ENCODE results near the gene MNT.

MNT gene

DNA sequence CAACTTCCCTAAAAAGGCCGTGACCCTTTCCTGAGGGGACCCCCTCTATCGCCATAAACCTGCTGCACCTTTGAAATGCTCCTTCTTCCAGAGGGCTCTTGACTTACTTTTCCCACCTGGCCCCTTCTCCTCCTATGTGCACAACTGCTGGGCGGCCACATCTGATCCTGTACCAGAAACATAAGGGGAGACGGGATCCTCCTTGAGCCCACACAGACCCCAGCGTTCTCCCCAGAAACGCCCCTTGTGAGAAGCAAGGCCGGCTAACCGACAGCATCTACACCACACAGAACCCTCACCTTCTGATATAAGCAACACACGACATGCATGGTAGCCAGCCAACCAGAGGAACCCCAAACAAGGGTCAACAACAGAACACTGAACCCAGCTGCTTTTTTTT lies 14.2 kb upstream of the MNT start:
- no peak for DNase-seq

DNA sequence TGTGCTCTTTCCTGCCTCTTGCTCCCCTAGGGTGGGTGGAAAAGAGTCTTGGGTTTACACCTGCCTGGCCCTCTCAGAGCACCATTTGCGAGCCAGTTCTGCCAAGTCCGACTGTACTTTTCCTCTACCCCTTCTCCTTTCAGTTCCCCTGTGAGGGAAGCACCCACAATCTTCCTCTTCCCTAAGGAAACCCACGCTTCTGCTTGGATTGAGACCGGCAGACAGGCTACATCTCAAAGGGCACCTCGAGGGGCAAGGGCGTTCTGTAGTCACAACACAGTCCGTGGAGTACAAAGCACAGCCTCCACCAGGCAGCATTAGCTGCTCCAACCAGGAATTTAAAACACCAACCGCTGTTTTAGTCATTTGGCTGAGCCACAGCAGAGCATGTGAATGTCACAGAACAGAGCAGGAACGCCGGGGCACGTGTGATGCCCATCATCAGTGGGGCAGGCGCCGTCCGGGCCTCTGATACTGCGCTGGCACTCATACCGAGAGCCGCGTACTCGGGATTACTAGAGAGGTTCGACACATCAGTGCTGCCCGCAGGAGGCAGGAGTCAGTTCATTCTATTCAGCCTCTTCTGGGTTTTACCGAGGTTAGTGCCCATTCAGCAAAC lies 13.7 kb upstream of the MNT start:
- DNase-seq: no peak

DNA sequence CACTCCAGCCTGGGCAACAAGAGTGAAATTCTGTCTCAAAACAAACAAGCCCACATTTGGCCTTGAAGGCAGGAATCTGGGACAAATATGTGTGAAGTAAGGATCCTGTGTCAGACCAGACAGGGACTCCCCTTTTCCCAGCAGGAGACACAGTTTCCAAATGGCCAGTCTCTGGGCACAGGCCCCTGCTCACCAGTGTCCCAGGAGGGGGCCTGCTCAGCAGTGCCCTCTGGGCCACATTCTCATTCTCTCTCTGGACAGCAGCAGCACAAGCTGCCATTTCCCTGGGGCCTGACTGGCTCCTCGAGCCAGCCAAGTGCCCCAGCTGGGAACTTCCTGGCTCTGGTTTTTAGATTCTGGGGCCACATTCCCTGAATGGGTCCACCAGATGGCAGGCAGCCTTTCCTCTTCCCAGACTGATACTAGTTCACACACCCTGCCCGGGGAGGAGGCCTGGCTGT lies 11.7 kb upstream of the MNT start:
- no peak for DNase-seq

DNA sequence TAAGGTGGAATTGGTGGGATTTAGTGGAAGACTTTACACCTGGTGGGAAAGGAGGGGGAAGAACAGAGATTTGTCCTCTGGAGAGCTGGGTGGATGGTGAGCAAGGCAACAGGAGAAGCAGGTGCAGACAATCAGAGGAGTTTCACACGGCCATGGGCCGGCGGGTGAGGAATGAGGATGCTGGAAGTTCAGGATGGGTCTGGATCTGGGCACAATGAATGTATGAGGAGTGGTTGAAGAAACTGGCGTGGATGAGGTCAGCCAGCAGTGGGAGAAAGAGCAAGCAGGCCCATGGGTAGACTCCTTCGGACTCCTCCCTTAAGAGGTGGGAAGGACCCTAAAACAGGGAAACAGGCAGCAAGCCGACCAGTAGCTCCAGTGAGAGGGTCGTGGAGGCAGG lies 10.1 kb upstream of the MNT start:
- DNase-seq: no peak

DNA sequence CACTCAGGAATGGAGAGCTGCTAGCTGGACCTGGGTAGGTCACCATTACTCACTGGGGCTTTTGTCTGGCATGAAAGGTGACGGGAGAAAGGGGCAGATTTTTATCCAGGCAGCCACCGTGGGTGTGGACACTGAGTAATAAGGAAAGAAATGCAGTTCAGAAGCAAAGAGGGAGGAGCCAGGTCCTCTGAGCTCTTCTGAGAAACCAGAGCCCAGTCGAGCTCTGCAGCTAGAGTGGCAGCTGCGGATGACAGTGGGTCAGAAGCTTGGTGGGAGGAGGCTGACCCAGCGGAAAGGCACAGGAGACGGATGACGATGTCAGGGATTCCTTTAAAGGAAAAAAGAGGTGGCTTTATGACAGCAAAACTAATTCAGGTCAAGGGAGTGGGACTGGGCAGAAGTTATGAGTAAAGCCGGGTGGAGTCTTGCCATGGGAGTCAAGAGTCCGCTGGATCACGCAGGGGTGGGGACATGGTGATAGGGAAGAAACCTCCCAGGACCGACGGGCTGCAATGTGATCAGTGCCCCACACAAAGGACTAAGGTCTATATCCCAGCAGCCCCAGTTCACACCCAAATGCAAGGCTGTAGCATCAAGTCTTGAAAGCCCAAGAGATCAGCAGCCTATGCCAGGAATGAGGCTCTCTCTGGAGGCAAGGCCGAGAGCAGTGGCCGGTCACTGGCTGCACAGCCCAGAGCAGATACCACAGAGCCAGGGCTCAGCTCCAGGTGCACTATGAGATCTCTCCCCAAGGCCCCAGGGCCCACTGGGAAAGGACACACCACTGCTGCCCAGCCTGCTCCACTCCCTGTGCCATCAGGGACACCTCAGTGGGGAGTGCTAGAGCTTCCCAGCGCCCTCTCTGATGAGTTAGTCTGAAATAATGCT lies 6.3 kb upstream of the MNT start:
- DNase-seq: no peak

GRCh38 chr17:2406271-2406902 lies 5.5 kb upstream of the MNT start:
- no peak for DNase-seq

DNA sequence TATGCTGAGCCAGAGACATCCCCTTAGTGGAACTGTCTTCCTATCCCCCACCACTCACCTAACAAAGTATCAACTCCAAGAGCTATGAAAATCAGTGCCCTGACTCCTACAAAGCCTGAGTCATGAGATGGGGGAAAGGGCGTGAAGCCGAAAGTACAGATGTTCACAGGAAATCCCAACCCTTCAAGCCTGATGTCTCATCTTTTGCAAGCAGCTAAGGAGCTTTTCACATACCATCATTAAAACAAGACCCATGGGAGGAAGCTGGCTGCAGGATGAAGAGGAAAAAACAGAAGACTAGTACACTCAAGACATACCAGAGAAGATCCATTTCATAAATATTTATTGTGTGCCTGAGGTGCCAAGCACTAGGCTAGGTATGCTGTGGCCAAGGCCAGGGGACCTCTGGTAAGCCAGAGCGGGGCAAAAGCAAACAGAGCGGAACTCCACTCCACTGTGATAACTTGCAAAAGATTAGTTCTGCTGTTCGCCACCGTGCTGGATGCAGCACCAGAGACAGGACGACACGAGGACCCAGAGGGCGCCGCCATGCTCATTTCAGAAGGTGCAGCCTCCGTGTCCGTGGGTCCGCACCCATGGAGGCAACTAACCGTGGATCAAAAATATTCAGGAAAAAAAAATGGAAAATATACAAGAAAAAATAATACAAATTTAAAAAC lies 4.5 kb upstream of the MNT start:
- no peak for DNase-seq

DNA sequence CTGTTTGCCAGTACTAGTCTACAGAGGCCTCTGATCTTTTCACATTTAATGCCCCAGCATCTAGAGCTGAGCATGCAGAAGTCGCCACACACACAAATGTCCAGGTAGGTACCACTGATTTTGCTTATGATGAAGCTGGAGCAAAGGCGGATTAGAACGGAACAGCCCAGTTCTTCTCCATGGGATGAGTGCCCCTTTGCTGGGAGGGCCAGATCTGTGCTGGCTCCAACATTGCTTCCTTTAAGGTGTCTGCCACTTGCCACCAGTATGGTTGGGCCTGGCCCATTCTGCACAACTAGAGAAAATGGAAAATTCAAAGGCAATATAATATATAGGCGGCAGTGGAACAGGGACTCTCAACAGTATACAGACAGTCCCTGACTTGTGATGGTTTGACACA lies 2.2 kb upstream of the MNT start:
- no peak for DNase-seq

- no peak for DNase-seq
Observed at GRCh38 chr17:2402544-2402943, 1.7 kb upstream of the MNT start.

DNA sequence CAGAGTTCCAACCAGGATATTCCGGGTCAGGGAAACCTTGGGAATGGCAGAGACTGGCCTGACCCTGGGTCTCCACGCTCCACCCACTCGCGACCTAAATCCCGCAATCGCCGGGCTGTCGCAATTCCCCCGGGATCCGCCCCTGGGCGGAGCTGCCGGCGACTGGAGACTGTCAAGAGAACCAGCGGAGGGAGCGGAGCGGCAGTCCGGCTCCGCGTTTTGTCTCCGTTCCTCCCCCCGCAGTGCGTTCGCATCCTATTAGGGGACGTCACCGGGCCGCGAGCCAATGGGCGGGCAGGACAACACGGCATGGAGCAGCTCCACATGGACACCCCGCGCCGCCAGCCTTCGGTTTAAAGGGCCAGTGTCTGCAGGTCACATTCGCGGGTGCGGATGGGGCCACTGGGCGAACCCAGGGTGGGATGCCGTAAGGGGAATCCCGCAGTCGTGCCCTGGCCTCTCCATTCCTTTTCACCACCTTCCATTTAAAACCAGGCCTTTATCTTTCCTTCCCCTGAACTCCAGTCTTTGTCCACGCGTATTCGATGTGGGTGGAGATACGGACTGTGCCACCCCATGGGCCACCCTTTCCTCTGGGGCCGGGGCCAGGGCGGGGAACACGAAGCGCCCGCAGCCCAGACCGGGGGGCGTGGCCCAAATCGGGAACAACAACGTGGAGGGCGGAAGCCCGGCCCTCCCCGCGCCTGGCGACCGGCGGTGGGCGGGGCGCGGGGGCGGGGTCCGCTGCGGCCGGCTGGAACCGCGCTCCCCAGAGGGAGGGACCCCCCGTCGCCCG lies 764 bp upstream of the MNT start:
- DNase-seq: peak; percentile 84

DNA sequence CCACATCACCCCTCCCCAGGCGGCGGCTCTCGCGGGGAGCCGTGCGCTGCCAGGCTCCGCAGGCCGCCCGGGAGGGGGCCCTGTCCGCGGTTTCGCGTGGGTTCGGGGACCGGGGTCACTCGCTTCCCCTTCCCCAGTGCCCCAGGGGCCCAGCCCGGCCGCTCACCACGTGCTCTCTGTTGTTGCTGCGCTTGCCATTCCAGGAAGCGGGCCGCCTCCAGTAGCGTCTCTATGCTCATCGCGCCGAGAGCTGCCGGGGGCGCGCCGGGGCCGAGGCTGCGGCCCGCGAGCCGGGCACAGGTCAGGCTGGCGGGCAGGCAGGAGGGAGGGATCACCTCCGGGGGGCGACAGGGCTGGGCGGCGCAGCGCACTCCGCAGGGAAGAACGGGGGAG lies 390 bp downstream of the MNT start:
- no peak for DNase-seq

GRCh38 chr17:2399572-2400473 lies 1.0 kb downstream of the MNT start:
- DNase-seq: peak; percentile 83

GRCh38 chr17:2398655-2399571 lies 1.9 kb downstream of the MNT start:
- no peak for DNase-seq

DNA sequence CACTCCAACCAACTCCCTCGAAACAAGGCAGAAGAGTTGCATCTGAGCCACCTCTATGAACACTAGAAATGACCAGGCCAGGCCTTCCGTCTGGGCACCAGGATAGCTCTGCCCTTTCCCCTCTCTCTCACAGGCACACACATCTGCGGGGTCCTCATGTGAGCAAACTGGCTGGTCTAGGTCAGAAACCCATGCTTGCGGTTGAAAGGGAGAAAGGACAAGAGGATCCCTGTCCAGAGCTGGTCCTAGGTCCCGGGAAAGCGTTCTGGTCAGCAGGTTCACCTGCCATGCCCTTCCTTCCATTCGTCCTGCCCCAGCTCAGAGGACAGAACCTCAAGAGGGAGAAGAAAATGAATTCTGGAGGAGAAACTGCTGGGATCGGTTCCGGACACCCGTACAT lies 2.7 kb downstream of the MNT start:
- no peak for DNase-seq

GRCh38 chr17:2397247-2398171 lies 3.4 kb downstream of the MNT start:
- DNase-seq: no peak

- DNase-seq: peak; percentile 21
Observed at GRCh38 chr17:2396568-2397246, 4.2 kb downstream of the MNT start.

DNA sequence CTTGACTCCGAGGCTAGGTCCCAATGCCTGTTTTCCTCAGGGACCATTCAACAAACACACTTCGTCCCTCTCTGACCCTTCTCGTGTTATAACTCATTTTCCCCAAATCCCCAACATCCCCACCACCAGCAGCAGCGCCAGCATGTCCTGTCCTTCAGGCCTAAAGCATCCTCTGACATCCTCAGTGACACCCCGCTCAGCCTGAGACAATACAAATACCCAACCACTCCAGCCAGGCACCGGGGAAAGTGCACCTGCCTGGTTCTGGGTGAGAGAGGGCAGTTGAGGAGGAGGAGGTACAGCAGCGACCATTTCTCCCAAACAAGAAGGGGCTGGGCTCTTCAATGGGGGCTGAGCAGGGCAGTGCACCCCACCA lies 4.7 kb downstream of the MNT start:
- DNase-seq: no peak

Measured in KG1 (cell line).